ENCODE results near the gene MFN2.
"Not testable (repeated sequence)": the region's sequence is repeated elsewhere in the genome, so short reads cannot be mapped to it uniquely, and the experiment has no call there.

The MFN2 gene

DNA sequence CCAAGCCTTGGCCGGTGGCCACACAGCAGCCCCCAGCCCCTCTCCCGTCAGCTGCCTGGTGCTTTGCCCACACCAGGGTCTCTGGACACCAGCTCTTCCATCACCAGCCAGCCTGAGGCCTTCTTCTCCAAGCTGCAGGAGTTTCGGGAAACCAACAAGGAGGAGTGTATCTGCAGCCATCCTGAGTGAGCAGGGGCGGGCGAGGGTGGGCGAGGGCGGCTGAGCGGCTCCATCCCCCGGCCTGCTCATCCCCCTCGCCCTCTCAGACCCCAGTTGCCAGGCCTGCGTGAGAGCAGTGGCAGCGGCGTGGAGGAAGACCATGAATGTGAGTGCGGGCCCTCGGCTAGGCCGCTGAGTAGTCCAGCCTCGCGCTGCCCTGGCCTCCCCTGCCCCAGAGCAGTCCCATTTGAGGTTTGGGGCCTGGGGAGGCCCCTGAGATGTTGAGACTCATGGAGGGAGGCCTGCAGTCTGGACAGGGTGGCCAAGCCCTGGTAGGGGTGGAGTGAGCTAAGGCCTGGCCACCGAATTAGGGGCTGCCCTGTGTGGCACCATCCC is 48.8 kb downstream of the MFN2 start:
- DNase-seq: no peak

GRCh38 chr1:12029720-12030339 is 49.6 kb downstream of the MFN2 start:
- DNase-seq: no peak

- DNase-seq: peak; percentile 76
Measured at GRCh38 chr1:12031039-12031980, 51.1 kb downstream of the MFN2 start.

GRCh38 chr1:12032161-12032621 is 51.9 kb downstream of the MFN2 start:
- DNase-seq: no peak

DNA sequence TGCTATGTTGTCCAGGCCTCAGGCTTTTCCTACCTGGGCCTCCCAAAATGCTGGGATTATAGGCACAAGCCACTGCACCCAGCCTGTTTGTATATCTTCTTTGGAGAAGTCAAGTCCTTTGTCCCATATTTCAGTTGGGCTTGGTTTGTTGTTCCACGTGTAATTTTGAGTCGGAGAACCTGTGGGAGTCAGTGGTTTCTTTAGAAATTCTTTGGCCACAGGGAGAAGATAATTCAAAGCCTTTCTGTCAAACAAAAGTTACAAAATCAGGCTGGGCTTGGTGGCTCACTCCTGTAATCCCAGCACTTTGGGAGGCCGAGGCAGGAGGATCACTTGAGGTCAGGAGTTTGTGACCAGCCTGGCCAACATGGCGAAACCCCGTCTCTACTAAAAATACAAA is 53.2 kb downstream of the MFN2 start:
- not testable (repeated sequence) for DNase-seq

DNA sequence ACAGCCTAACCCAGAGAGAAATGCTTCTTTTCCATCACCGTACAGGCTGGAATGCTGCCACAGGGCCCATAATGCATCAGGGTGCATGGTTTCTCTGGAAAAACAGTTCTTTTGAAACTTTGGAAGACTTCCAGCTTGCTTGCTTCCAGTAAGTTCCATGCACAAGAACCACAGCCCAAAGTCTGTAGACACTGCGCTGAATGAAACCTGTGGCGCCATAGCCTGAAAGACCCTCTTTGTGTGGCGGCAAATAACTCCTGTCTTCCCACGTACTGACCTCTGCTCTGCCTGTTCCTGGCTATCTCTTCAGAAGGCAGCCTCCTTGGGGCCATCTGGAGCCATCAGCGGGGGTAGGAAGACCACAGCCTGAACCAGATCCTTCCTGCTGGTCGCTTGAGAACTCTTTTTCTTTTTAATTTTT is 54.1 kb downstream of the MFN2 start:
- no peak for DNase-seq

DNA sequence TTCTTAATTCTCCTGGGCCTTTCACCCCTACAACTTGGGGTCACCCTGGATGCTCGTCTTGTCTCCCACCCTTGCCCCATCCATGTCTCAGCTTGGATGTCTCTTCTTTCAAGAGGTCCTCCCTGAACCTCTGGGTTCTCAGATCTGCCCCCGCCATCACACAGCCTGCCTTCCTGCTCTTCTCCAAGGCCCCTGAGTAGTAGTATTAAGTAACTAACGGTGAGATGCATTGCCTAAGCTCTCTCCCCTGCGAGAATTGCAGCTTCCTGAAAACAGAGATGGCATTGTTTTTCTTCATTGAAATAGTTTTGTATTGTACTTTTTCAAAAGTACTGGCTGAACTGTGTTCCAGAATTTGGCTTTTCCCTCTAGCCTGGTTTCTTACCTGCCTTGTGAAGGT is 55.1 kb downstream of the MFN2 start:
- DNase-seq: no peak

DNA sequence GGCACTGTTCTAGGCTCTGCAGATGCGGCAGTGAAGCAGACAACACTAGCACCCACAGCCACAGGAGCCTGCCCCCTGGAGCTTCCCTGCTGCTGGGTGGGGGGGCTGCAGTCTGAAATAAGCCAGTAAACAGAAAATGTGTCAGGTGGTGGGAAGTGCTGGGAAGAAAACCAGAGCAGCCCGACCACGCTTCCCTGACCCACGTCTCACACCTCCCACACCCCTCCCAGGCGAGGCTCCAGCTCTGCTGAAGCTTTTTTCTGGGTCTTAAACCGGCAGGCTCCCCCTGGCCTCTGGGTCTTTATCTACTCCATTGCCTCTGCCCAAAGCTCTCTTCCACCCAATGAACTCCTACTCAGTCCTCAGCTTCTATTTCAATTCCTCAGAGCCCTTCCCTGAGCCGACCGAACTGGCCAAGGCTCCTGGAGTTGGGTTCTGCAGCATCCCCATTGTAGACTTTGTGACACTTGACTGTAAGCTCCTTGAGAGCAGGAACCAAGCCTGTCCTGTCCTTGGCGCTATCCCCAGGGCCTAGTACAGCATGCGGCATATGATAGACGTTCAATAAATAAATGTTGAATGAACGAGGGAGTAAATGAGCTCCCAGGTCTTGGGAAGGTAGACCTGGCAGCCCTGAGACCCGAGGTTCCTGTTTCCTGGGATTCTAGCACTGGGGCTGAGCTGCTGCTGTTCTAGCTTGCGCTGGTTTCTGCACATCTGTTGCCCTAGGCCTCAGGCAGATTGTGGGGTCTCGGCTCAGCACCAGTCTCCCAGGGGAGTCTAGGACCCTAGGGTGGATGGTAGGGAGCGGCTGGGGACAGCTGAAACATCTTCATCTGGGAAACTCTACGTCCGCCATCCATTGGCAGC is 57.5 kb downstream of the MFN2 start:
- DNase-seq: no peak

DNA sequence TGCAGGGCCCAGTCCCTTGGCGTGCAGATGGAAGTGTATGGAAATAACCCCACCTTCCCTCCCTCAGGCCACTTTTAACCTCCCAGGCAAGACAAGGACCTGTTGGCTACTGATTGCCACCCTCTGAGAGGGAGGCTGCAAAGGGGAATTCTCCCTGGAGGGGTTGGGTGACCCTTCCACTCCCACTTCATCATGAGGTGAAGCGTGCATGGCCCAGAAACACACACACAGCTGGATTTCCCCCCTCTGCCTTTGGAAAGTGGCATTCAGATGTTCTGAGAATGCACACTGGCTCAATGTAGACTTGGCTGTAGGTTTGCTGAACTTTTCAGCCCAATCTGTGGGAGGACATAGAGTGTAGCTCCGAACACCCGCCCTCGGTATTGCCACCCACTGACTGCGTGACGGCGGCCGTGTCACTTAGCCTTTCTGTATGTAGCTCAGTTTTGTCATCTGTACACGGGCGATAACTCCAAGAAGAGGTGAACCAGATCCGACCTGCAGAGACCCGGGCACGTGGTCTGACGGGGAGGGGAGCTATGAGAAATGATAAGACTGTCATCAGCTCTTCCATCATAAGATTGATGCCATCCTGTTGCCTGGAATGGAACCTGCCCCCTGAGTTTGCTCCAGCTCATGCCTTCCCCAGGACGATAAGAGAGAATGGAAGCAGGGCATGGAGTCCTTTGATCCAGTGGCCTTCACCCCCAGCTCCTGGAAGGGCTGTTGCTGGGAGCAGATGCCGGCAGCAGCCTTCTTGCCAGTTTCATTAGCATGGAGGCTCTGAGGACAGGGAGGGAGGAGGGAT is 58.3 kb downstream of the MFN2 start:
- DNase-seq: no peak

- no peak for DNase-seq
Measured at GRCh38 chr1:12039164-12039525, 58.9 kb downstream of the MFN2 start.

- DNase-seq: not testable (repeated sequence)
Measured at GRCh38 chr1:12039824-12040456, 59.7 kb downstream of the MFN2 start.

GRCh38 chr1:12040457-12041051 is 60.3 kb downstream of the MFN2 start:
- DNase-seq: peak; percentile 61

GRCh38 chr1:12044187-12044877 is 64.1 kb downstream of the MFN2 start:
- DNase-seq: peak; percentile 43

DNA sequence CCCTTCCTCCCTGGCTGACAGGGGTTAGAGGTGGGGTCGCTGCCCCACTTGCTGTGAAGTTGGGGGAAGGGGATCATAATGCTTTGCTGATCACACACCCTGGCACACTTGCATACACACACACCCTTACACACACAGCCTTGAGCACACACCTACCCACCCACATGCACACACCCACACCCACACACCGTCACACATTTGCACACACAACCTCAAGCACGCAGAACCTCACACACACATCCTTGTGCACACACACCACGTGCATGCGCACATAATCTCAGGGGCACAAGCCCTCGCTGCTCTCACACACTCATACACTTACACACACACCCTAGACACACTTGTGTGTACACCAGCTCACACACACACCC is 66.5 kb downstream of the MFN2 start:
- DNase-seq: no peak

DNA sequence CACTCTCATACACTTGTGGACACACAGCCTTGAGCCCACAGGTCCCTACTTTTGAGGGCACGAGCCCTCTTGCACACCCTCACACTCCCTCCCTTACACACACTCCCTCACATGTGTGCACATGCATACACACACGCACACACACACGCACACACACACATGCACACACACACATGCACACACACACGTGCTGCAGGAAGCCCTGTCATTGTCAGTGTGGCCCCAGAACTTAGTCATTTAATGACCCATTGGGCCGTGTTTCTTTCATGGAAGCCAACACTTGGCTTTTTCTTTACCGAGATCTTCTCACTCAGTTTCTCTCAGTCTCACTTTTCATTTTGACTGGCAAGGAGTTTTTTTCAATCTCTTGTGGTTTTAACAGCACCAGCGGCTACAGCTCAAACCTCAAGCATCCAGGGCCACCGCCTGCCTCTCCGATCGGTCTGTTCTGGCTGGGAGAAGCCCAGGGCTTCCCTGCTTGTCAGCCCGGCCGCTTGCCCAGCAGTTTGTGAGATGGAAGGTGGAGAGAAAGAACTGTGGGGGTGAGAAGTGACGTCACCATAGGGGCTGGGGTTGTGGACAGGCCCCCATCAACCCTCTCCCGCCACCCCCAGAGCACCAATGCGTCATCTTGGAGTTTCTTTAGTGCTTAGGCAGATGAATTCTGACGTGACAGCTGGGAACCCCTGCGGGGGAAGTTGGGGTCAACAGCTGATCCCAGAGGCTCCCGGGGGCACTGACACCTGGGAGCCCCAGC is 67.1 kb downstream of the MFN2 start:
- DNase-seq: peak; percentile 80

DNA sequence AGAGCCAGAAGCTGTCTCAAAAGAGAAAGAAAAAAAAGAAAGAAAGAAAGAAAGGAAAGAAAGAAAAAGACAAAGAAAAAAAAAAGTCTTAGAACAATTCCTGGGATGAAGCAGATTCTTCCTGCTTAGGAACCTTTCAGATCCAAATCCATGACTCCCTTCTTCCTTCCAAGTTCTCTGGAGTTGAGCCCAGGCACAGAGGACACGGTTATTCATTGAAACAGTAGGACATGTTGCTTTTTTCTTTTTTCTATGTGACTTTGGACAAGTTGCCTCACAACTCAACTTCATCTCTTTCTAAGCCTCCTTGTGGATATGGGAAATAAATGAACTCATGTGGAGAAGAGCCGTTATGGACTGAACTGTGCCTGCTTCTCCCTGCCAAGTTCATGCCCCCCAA is 68.1 kb downstream of the MFN2 start:
- no peak for DNase-seq

- DNase-seq: no peak
Measured at GRCh38 chr1:12049616-12050015, 69.4 kb downstream of the MFN2 start.

- no peak for DNase-seq
Measured at GRCh38 chr1:12051361-12051760, 71.1 kb downstream of the MFN2 start.

DNA sequence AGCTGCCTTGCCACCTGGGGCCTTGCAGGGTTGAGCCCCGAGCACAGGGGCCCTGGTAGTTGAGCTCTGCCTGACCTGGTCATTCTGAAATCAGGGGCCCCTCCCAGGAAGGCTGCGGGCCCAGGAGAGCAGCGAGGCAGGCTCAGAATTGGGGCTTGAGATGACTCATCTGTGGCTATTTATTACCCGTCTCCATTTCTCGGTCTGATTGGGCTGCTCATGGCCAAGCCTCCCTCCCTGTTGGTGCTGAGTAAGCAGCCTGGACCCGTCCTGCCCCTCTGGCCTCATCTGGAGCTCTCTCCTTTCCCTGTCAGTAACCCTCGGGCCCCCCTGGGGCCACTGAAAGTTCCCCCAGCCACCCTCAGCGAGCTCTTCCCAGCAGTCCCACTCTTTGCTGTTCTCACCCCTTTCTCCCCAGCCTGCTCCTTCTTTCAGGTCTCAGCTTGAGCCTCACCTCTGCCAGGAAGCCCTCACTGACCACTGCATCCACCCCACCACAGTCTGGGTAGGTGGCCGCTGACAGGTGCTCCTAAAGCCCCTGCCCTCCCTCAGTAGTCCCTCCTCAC is 71.8 kb downstream of the MFN2 start:
- DNase-seq: peak; percentile 66

Measured in stimulated activated CD8-positive, alpha-beta memory T cell treated with anti-CD3 and anti-CD28 coated beads, Interleukin-4, amount 100 ng/mL, for 48 hours (primary cell).